Caco-2 (cell line): Measurements from ENCODE around the gene ATXN3. TPM values are rescaled to one million over a fixed set of nuclear protein-coding genes. Genes with fewer than 3 reads are reported as not detected.

Experiments used
- BruUV-seq: library from RNA; stranded (reverse); fragments of 400-500 nt; replicated peaks from 2 replicates; lab custom pipeline; 2021; lab: Mats Ljungman, UMichigan
- CTCF ChIA-PET: fragments of 300-600 bp; sonication (Branson Sonifier 250); formaldehyde crosslinking; loops from one replicate; lab custom pipeline; 2022; ENCODE audit warnings: antibody characterized with exemption; lab: Charles Lee
- POLR2A ChIA-PET: fragments of 300-600 bp; sonication (Branson Sonifier 250); formaldehyde crosslinking; loops from one replicate; lab custom pipeline; 2022; ENCODE audit warnings: antibody characterized with exemption; lab: Charles Lee
- DNase-seq, 2 experiments: peaks; one replicate each; pipeline versions ENCODE4 v3.0.0 to v3.0.0-alpha.2; 2020 to 2022
- H3K27me3 ChIP-seq: replicated peaks from 2 replicates; pipeline ENCODE4 v1.6.0; 2011; ENCODE audit warnings: low read length; ENCODE audit not compliant: control insufficient read depth, insufficient read depth
- H3K36me3 ChIP-seq: 2 replicates; pipeline ENCODE4 v1.5.1; 2011; ENCODE audit warnings: low read length; ENCODE audit not compliant: control insufficient read depth, insufficient read depth
- H3K4me1 ChIP-seq: fragments of 250-450 bp; sonication (Bioruptor Pico); 2 replicates; pipeline ENCODE4 v1.5.1; 2020; ENCODE audit warnings: mild to moderate bottlenecking
- H3K4me3 ChIP-seq: 2 replicates; pipeline ENCODE4 v1.5.1; 2011; ENCODE audit warnings: low read depth, mild to moderate bottlenecking, control low read depth, low read length
- H3K9me3 ChIP-seq: fragments of 250-450 bp; sonication (Bioruptor Pico); 2 replicates; pipeline ENCODE4 v1.5.1; 2020; ENCODE audit warnings: mild to moderate bottlenecking, moderate library complexity
- H3K27ac Mint-ChIP-seq: one replicate; pipeline ENCODE4 v1.8.0; 2022; ENCODE audit warnings: mixed read lengths; ENCODE audit not compliant: unreplicated experiment
- H3K27me3 Mint-ChIP-seq: one replicate; pipeline ENCODE4 v1.8.0; 2022; ENCODE audit warnings: mixed read lengths; ENCODE audit not compliant: insufficient read depth, unreplicated experiment
- H3K36me3 Mint-ChIP-seq: one replicate; pipeline ENCODE4 v1.8.0; 2022; ENCODE audit warnings: mild to moderate bottlenecking, mixed read lengths; ENCODE audit not compliant: insufficient read depth, unreplicated experiment
- H3K4me1 Mint-ChIP-seq: one replicate; pipeline ENCODE4 v1.8.0; 2022; ENCODE audit warnings: low read depth, mixed read lengths; ENCODE audit not compliant: unreplicated experiment
- H3K4me3 Mint-ChIP-seq: one replicate; pipeline ENCODE4 v1.8.0; 2022; ENCODE audit warnings: mild to moderate bottlenecking, moderate library complexity, mixed read lengths; ENCODE audit not compliant: unreplicated experiment
- H3K9me3 Mint-ChIP-seq: one replicate; pipeline ENCODE4 v1.8.0; 2022; ENCODE audit warnings: mixed read lengths; ENCODE audit not compliant: unreplicated experiment
- CTCF ChIP-seq, 2 experiments: fragments of 200-600 bp in 1 of 2; IDR thresholded peaks; 1 replicate in 1 of 2; 2 replicates in 1 of 2; pipeline versions ENCODE4 v1.5.1 to v1.8.0; 2011 to 2022; ENCODE audit warnings: antibody characterized with exemption in 1 of 2, control low read depth in 1 of 2, inconsistent platforms in 1 of 2, low read depth in 1 of 2, low read length in 1 of 2, mild to moderate bottlenecking in 1 of 2, moderate library complexity in 1 of 2; ENCODE audit not compliant: insufficient read depth in 1 of 2, severe bottlenecking in 1 of 2, unreplicated experiment in 1 of 2
- intact Hi-C: fragments of 100-400 bp; cut with micrococcal nuclease; formaldehyde crosslinking; loops from one replicate; pipeline ENCODE4 v1.10.0; 2022; ENCODE audit not compliant: unreplicated experiment
- total RNA-seq: library from RNA; stranded (reverse); gene quantifications from 2 replicates; pipeline ENCODE4 v1.2.3, GENCODE V29; 2022

Gene ATXN3
- total RNA-seq, 1 experiment from 2014 or later = 29.3 TPM

- peaks cover 16% of the 10 kb centered on the region for H3K36me3 Mint-ChIP-seq
- Histone ChIP-seq H3K4me3 (peak overlapping the region; percentile 86), H3K9me3 (no peaks in the 10 kb centered on the region), H3K36me3 (no peaks in the 10 kb centered on the region; the same call in 1 of the 2 replicates), H3K4me1 (peaks cover 9% of the 10 kb centered on the region), H3K27me3 (no peaks in the 10 kb centered on the region)
- DNase-seq = peak; percentile 74 to 80
- H3K4me1 Mint-ChIP-seq = peaks cover 13% of the 10 kb centered on the region
- no peaks in the 10 kb centered on the region for H3K27me3 Mint-ChIP-seq
- TF ChIP-seq CTCF (IDR thresholded peaks at IDR 0.05; ENCODE audit: insufficient read depth in 1 of 2, low read depth in 1 of 2, low read length in 1 of 2, severe bottlenecking in 1 of 2, unreplicated experiment in 1 of 2) = no peak
- peak overlapping the region; percentile 95 for H3K4me3 Mint-ChIP-seq
- H3K9me3 Mint-ChIP-seq = no peaks in the 10 kb centered on the region
- intact Hi-C loops = no loop called here
- ChIA-PET CTCF (interaction anchor here (2.1 kb wide), 1 partner anchor 67 kb away, joined by 10 read pairs; the partner anchor contains the start of gene ATXN3), POLR2A (interaction anchor here (1.0 kb wide), 1 partner anchor 82 kb away, joined by 4 read pairs; the partner anchor contains the start of genes CPSF2 and NDUFB1)
- BruUV-seq = TSS peak; percentile 75
- peak overlapping the region; percentile 99 for H3K27ac Mint-ChIP-seq
These were observed 67.2 kb downstream of the ATXN3 start for GRCh38 chr14:92039063-92039718.

DNA sequence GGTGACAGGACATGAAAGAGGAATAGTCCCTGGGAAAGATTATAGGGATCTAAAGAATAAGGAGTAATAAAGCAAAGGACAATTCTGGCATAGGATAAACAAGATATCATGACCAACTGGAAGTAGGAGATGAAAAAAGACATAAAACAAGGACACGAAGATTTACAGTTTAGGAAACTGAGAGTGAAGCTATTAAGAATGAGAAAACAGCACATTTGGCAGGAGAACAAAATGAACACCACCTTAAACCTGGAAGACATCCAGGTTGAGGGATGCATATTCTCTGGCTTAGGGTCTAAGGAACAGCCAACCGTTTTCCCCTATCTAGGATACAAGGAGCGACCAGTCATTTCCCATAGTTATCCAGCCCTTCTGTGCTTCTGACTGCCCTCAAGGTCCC, 68.4 kb downstream of the ATXN3 start:
- Mint-ChIP-seq H3K4me3 (peak overlapping the region; percentile 95), H3K27me3 (no peaks in the 10 kb centered on the region), H3K36me3 (peaks cover 24% of the 10 kb centered on the region), H3K4me1 (peaks cover 13% of the 10 kb centered on the region), H3K9me3 (peaks cover 10% of the 10 kb centered on the region), H3K27ac (peak overlapping the region; percentile 77)
- intact Hi-C loops = no loop called here
- DNase-seq = no peak
- TF ChIP-seq CTCF (IDR thresholded peaks at IDR 0.05; ENCODE audit: insufficient read depth in 1 of 2, low read depth in 1 of 2, low read length in 1 of 2, severe bottlenecking in 1 of 2, unreplicated experiment in 1 of 2) = no peak
- Histone ChIP-seq H3K9me3 (0 out of 2 replicates have a peak, but pooled peaks cover 6% of the 10 kb centered on the region), H3K4me1 (peaks cover 9% of the 10 kb centered on the region), H3K27me3 (no peaks in the 10 kb centered on the region), H3K36me3 (no peaks in the 10 kb centered on the region; the same call in 1 of the 2 replicates), H3K4me3 (no peak overlapping the region)
- POLR2A ChIA-PET = no interaction called here
- BruUV-seq = no TSS peak
- CTCF ChIA-PET = no interaction called here

DNA sequence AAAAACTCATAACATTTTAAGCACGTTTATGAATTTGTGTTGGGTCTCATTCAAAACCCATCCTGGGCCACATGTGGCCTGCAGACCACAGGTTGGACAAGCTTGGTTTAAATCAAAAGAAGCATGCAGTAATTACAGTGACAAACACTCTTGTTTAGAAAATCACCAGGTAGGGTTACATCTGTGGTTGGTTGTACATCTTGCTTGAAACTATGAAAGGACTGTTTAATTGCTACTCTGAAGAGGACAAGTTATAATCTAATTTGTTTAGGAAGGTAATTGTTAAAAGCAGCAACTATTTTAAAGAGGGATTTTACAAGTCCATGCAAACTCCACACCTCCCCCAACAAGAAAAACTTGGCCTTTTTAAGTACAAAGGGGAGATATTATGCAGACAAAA, 70.5 kb downstream of the ATXN3 start:
- no peak overlapping the region for H3K4me3 Mint-ChIP-seq
- no peak for DNase-seq
- peaks cover 28% of the 10 kb centered on the region for H3K36me3 Mint-ChIP-seq
- TF ChIP-seq CTCF (IDR thresholded peaks at IDR 0.05; ENCODE audit: insufficient read depth in 1 of 2, low read depth in 1 of 2, low read length in 1 of 2, severe bottlenecking in 1 of 2, unreplicated experiment in 1 of 2) = no peak
- no TSS peak for BruUV-seq
- Histone ChIP-seq H3K27me3 (no peaks in the 10 kb centered on the region), H3K36me3 (no peaks in the 10 kb centered on the region; the same call in 1 of the 2 replicates), H3K9me3 (0 out of 2 replicates have a peak, but pooled peaks cover 6% of the 10 kb centered on the region), H3K4me3 (no peak overlapping the region), H3K4me1 (peaks cover 9% of the 10 kb centered on the region)
- intact Hi-C loops = no loop called here
- peaks cover 10% of the 10 kb centered on the region for H3K9me3 Mint-ChIP-seq
- no peak overlapping the region for H3K27ac Mint-ChIP-seq
- peaks cover 13% of the 10 kb centered on the region for H3K4me1 Mint-ChIP-seq
- CTCF ChIA-PET = no interaction called here
- no peaks in the 10 kb centered on the region for H3K27me3 Mint-ChIP-seq
- POLR2A ChIA-PET = no interaction called here
